Activated CD4-positive, alpha-beta T cell treated with anti-CD3 and anti-CD28 coated beads, Interleukin-2, amount 10 ng/mL, durations not matched to agents 7 days and 5 days (primary cell): ENCODE measurements around the gene ZEB2. TPM values are rescaled to one million over a fixed set of nuclear protein-coding genes. Genes with fewer than 3 reads are reported as not detected.
"Not testable (repeated sequence)": the region's sequence is repeated elsewhere in the genome, so short reads cannot be mapped to it uniquely, and the experiment has no call there.

ENCODE experiments used
- CTCF ChIA-PET: fragments of 350-600 bp; sonication (Branson Sonifier 250); formaldehyde crosslinking; loops from one replicate; lab custom pipeline; 2021; ENCODE audit warnings: antibody characterized with exemption; lab: Charles Lee
- POLR2A ChIA-PET: fragments of 350-600 bp; sonication (Branson Sonifier 250); formaldehyde crosslinking; loops from one replicate; lab custom pipeline; 2021; ENCODE audit warnings: antibody characterized with exemption; lab: Charles Lee
- DNase-seq: peaks from one replicate; pipeline ENCODE4 v3.0.0-alpha.2; 2020
- H3K27ac Mint-ChIP-seq: one replicate; pipeline ENCODE4 v1.8.0; 2021; ENCODE audit warnings: mild to moderate bottlenecking, moderate library complexity, mixed read lengths
- H3K27me3 Mint-ChIP-seq: one replicate; pipeline ENCODE4 v1.8.0; 2021; ENCODE audit warnings: mixed read lengths
- H3K36me3 Mint-ChIP-seq: one replicate; pipeline ENCODE4 v1.8.0; 2021; ENCODE audit warnings: low read depth, mixed read lengths
- H3K4me1 Mint-ChIP-seq: one replicate; pipeline ENCODE4 v1.8.0; 2021; ENCODE audit warnings: mixed read lengths
- H3K4me3 Mint-ChIP-seq: one replicate; pipeline ENCODE4 v1.8.0; 2021; ENCODE audit warnings: mild to moderate bottlenecking, moderate library complexity, mixed read lengths
- H3K9me3 Mint-ChIP-seq: one replicate; pipeline ENCODE4 v1.8.0; 2021; ENCODE audit warnings: mixed read lengths
- total RNA-seq, 2 experiments: library from RNA; stranded (reverse); gene quantifications; one replicate each; pipeline ENCODE4 v1.2.3, GENCODE V29; 2021

ZEB2 gene
- total RNA-seq, 2 experiments from 2014 or later, result 3.3 to 3.5 TPM

DNA sequence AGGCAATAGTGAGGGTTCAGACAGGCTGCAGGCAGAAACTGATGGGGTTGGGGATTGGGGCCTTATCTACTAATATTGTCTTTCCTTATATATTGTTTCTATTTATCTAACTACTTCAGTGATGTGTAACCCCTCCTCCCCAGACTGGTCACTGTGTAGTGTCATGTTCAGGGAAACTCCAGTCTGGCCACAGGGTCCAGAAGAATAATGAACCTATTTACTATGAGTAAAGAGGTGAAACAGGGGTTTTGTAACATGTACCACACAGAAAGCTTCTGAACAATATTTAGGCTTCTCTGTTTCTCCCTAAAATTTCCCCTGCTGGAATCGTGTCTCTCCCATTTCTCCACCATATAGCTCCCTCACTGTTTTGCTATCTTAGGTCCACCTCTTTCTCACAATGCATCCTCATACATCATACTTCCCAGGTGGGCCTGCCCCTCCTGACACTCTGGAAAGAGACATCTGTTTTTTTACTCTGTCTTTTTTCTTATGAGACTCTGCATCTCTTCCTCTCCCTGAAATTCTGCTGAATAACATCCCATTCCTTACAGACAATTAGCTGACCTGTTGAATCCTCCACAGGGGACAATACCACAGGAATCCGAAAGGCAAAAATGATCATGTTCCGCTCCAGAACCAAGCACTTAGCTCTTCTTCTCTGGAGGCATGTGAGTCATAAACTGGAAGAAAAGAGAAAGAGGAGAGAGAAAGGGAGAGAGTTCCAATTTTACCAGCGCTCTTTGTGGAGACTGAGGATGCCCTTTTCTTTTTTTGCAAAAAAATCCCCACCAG, 154.8 kb downstream of the ZEB2 start:
- Mint-ChIP-seq H3K4me1 (no peaks in the 10 kb centered on the region), H3K27ac (no peak overlapping the region), H3K9me3 (no peaks in the 10 kb centered on the region), H3K36me3 (no peaks in the 10 kb centered on the region), H3K4me3 (no peak overlapping the region), H3K27me3 (no peaks in the 10 kb centered on the region)
- ChIA-PET CTCF (no interaction called here), POLR2A (no interaction called here)
- DNase-seq, result no peak

DNA sequence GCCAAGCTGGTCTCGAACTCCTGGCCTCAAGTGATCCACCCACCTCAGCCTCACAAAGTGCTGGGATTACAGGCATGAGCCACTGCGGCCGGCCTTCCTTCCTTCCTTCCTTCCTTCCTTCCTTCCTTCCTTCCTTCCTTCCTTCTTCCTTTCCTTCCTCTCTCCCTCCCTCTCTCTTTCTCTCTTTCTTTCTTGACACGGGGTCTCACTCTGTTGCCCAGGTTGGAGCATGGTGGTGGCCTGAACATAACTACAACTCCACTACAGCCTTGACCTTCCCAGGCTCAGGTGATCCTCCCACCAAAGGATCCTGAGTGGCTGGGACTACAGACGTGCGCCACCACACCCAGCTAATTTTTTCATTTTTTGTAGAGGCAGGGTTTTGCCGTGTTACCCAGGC, 155.7 kb downstream of the ZEB2 start:
- POLR2A ChIA-PET, H3K36me3 Mint-ChIP-seq, H3K27me3 Mint-ChIP-seq, H3K27ac Mint-ChIP-seq, H3K9me3 Mint-ChIP-seq, H3K4me3 Mint-ChIP-seq, DNase-seq, H3K4me1 Mint-ChIP-seq: not testable (repeated sequence)
- CTCF ChIA-PET, result interaction anchor here (0.8 kb wide), 1 partner anchor 14 kb away, joined by 3 read pairs; no protein-coding TSS in a partner anchor

DNA sequence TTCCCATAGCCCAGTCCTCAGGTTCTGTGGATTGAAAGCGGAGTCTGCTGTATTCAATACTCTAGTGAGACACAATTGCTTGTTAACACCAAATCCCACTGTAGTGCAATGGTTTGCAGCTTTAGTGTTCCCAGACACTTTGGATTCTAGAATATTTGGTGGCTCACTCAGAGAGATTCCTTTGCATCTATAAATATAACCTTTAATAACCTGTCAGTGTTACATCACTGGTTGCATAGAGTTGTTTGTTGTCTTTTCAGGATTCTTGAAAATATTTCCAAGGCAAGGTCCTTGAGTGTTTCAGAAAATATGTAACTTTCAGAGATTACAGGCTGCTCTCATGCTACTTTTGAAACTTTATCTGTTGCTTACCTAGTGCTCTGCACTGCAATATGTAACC, 157.5 kb downstream of the ZEB2 start:
- CTCF ChIA-PET, result interaction anchor here (0.8 kb wide), 1 partner anchor 149 kb away, joined by 3 read pairs; no protein-coding TSS in a partner anchor
- H3K27me3 Mint-ChIP-seq, result no peaks in the 10 kb centered on the region
- H3K4me1 Mint-ChIP-seq, result peaks cover 5% of the 10 kb centered on the region
- H3K4me3 Mint-ChIP-seq, result no peak overlapping the region
- POLR2A ChIA-PET, result no interaction called here
- H3K9me3 Mint-ChIP-seq, result no peaks in the 10 kb centered on the region
- no peaks in the 10 kb centered on the region for H3K36me3 Mint-ChIP-seq
- no peak for DNase-seq
- H3K27ac Mint-ChIP-seq, result no peak overlapping the region

DNA sequence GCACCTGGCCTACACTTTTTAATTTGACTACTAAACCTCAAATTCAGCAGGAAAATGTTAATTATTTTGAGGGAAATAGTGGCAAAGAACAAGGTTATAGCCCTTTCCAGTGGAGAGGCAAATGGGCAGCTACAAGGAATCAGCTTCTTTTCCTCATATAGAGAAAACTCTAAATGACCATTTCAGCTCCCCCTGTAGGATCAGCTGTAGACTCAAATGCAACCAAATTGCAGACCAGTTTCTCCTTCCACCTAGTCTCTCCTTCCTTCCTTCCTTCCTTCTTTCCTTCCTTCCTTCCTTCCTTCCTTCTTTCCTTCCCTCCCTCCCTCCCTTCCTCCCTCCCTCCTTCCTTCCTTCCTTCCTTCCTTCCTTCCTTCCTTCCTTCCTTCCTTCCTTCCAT, 158.2 kb downstream of the ZEB2 start:
- no peaks in the 10 kb centered on the region for H3K9me3 Mint-ChIP-seq
- CTCF ChIA-PET, result no interaction called here
- no peak overlapping the region for H3K4me3 Mint-ChIP-seq

GRCh38 chr2:144359684-144360083, 160.2 kb downstream of the ZEB2 start:
- Mint-ChIP-seq H3K4me3 (no peak overlapping the region), H3K4me1 (peaks cover 5% of the 10 kb centered on the region), H3K9me3 (no peaks in the 10 kb centered on the region), H3K27ac (no peak overlapping the region), H3K36me3 (no peaks in the 10 kb centered on the region), H3K27me3 (no peaks in the 10 kb centered on the region)
- POLR2A ChIA-PET, result no interaction called here
- DNase-seq, result no peak
- CTCF ChIA-PET, result no interaction called here

More for the DNA sequence above, 158.2 kb downstream of the ZEB2 start:
- DNase-seq, result no peak
- peaks cover 5% of the 10 kb centered on the region for H3K4me1 Mint-ChIP-seq
- H3K36me3 Mint-ChIP-seq, result no peaks in the 10 kb centered on the region
- H3K27me3 Mint-ChIP-seq, result no peaks in the 10 kb centered on the region
- H3K27ac Mint-ChIP-seq, result no peak overlapping the region
- POLR2A ChIA-PET, result no interaction called here

- peaks cover 5% of the 10 kb centered on the region for H3K4me1 Mint-ChIP-seq
- no peaks in the 10 kb centered on the region for H3K27me3 Mint-ChIP-seq
- H3K36me3 Mint-ChIP-seq, result no peaks in the 10 kb centered on the region
- no peak for DNase-seq
- no peak overlapping the region for H3K4me3 Mint-ChIP-seq
- ChIA-PET CTCF (no interaction called here), POLR2A (no interaction called here)
- H3K27ac Mint-ChIP-seq, result no peak overlapping the region
- H3K9me3 Mint-ChIP-seq, result no peaks in the 10 kb centered on the region
These were observed 160.9 kb downstream of the ZEB2 start for GRCh38 chr2:144358979-144359541.

- DNase-seq, result no peak
- CTCF ChIA-PET, result no interaction called here
- Mint-ChIP-seq H3K27me3 (no peaks in the 10 kb centered on the region), H3K4me3 (no peak overlapping the region), H3K36me3 (no peaks in the 10 kb centered on the region), H3K9me3 (no peaks in the 10 kb centered on the region), H3K27ac (peak overlapping the region; percentile 25), H3K4me1 (peaks cover 5% of the 10 kb centered on the region)
- POLR2A ChIA-PET, result no interaction called here
These were observed 161.4 kb downstream of the ZEB2 start for GRCh38 chr2:144358374-144358964.

DNA sequence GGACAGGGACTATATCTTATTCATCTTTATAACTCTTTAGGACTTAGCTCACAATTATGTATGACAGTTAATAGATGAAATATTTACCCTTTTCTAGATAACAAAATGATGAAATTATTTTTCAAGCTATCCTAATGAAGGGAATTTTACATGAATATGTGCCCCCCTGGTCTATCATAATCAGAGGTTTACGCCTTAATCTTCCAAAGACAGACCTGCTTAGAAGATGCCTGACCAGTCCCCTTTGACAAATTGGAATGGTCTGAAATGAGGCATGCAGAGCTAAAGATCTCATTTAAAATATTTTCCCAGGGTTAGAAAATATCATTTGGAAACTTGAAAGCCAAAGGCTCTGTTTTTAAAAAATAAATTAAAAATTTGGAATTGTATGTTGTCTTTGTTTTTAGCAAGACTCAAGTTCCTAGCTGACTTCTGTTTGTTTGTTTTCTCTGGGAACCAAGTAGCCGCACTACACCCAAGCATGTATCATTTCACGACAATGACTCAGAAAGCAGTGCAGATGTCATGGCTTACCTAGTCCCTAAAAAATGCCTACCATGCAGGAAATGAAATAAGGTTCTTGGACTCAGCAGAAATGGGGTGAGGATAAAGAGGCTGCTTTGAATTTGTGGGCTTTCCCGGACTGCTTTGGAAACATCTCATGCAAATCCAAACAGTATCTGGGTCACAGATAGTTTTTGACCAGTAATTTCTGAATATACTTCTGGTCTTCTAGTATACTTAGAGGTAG, 162.1 kb downstream of the ZEB2 start:
- Mint-ChIP-seq H3K4me3 (no peak overlapping the region), H3K27me3 (no peaks in the 10 kb centered on the region), H3K9me3 (no peaks in the 10 kb centered on the region), H3K4me1 (peaks cover 5% of the 10 kb centered on the region), H3K27ac (peak overlapping the region; percentile 25), H3K36me3 (no peaks in the 10 kb centered on the region)
- peak; percentile 7 for DNase-seq
- ChIA-PET POLR2A (no interaction called here), CTCF (interaction anchor here (2.3 kb wide), 1 partner anchor 15 kb away, joined by 6 read pairs; no protein-coding TSS in a partner anchor)

DNA sequence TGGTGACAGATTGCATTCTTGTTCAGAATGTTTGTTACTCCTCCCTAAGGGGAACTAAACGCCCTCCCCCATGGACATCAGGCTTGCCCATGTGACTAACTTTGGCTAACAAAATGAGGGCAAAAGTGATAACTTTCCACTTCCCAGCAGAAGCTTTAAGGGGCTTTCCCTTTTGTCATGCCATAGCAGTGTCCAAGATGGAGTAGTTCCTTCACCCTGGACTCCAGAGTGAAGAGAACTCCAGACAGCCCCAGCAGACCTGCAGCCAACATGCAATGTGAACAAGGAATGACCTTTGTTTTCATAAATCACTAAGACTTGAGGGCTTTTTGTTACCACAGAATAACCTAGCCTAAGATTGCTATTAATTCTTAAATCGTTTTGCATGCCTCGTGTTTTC, 163.5 kb downstream of the ZEB2 start:
- POLR2A ChIA-PET, result no interaction called here
- CTCF ChIA-PET, result interaction anchor here (0.7 to 2.3 kb wide), 2 partner anchors 14 to 70 kb away, joined by 4 to 6 read pairs; no protein-coding TSS in a partner anchor
- Mint-ChIP-seq H3K9me3 (no peaks in the 10 kb centered on the region), H3K27me3 (no peaks in the 10 kb centered on the region), H3K27ac (no peak overlapping the region), H3K4me1 (peaks cover 5% of the 10 kb centered on the region), H3K36me3 (no peaks in the 10 kb centered on the region), H3K4me3 (no peak overlapping the region)
- no peak for DNase-seq

GRCh38 chr2:144354953-144355352, 165.0 kb downstream of the ZEB2 start:
- Mint-ChIP-seq H3K27me3 (peaks cover 2% of the 10 kb centered on the region), H3K4me3 (no peak overlapping the region), H3K36me3 (no peaks in the 10 kb centered on the region), H3K4me1 (peaks cover 5% of the 10 kb centered on the region), H3K27ac (no peak overlapping the region), H3K9me3 (no peaks in the 10 kb centered on the region)
- POLR2A ChIA-PET, result no interaction called here
- DNase-seq, result no peak
- CTCF ChIA-PET, result interaction anchor here (1.3 to 1.7 kb wide), 2 partner anchors 12 to 24 kb away, joined by 3 to 4 read pairs; no protein-coding TSS in a partner anchor

DNA sequence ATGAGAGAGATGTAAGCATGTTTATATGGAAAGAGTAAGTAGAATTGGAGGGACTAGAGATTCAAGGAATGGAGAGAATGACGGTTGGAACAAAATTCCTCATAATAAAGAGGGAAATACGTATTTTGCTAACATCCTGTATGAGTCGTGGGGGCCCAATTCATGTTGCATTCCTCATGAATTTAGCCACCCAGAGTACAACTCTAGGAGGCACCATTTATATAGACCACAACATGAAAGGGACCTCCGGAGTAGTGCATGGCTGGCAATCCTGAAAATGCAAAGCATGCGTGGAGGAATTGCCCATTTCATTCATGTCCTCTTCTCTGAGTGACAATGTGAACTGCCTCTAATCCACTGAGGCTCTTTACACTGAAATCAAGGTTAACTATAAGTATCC, 168.2 kb downstream of the ZEB2 start:
- H3K9me3 Mint-ChIP-seq, result no peaks in the 10 kb centered on the region
- no peak for DNase-seq
- no peaks in the 10 kb centered on the region for H3K4me1 Mint-ChIP-seq
- ChIA-PET POLR2A (no interaction called here), CTCF (no interaction called here)
- no peaks in the 10 kb centered on the region for H3K36me3 Mint-ChIP-seq
- H3K4me3 Mint-ChIP-seq, result no peak overlapping the region
- H3K27ac Mint-ChIP-seq, result no peak overlapping the region
- H3K27me3 Mint-ChIP-seq, result peaks cover 2% of the 10 kb centered on the region

GRCh38 chr2:144350151-144350802, 169.6 kb downstream of the ZEB2 start:
- H3K4me1 Mint-ChIP-seq, result no peaks in the 10 kb centered on the region
- H3K27me3 Mint-ChIP-seq, result peaks cover 2% of the 10 kb centered on the region
- no peak overlapping the region for H3K27ac Mint-ChIP-seq
- POLR2A ChIA-PET, result no interaction called here
- no peaks in the 10 kb centered on the region for H3K36me3 Mint-ChIP-seq
- CTCF ChIA-PET, result interaction anchor here (0.7 to 1.5 kb wide), 3 partner anchors 9 to 31 kb away, joined by 3 to 5 read pairs (median 3); no protein-coding TSS in a partner anchor
- H3K4me3 Mint-ChIP-seq, result no peak overlapping the region
- no peak for DNase-seq
- H3K9me3 Mint-ChIP-seq, result no peaks in the 10 kb centered on the region
